ENCODE measurements around the gene TFB2M.

The TFB2M gene

GRCh38 chr1:246552110-246552509 lies 14.0 kb downstream of the TFB2M start:
- no peak for DNase-seq
- ATAC-seq, result no peak

GRCh38 chr1:246550402-246550801 lies 15.7 kb downstream of the TFB2M start:
- no peak for ATAC-seq
- DNase-seq, result no peak

- ATAC-seq, result no peak
These were observed 16.4 kb downstream of the TFB2M start for GRCh38 chr1:246549665-246550064.

GRCh38 chr1:246544001-246544400 lies 22.1 kb downstream of the TFB2M start:
- no peak for ATAC-seq
- no peak for DNase-seq

More at GRCh38 chr1:246549665-246550064, 16.4 kb downstream of the TFB2M start:
- no peak for DNase-seq

- DNase-seq, result no peak
- no peak for ATAC-seq
These were observed 25.1 kb downstream of the TFB2M start for GRCh38 chr1:246540738-246541491.

GRCh38 chr1:246537887-246538286 lies 28.2 kb downstream of the TFB2M start:
- ATAC-seq, result no peak

GRCh38 chr1:246537441-246537840 lies 28.6 kb downstream of the TFB2M start:
- no peak for ATAC-seq
- no peak for DNase-seq

More at GRCh38 chr1:246537887-246538286, 28.2 kb downstream of the TFB2M start:
- DNase-seq, result no peak

GRCh38 chr1:246534114-246534513 lies 31.9 kb downstream of the TFB2M start:
- no peak for ATAC-seq
- DNase-seq, result no peak

GRCh38 chr1:246533371-246533905 lies 32.6 kb downstream of the TFB2M start:
- ATAC-seq (no peak), DNase-seq (no peak)

- no peak for ATAC-seq
These were observed 33.5 kb downstream of the TFB2M start for GRCh38 chr1:246532519-246532918.

GRCh38 chr1:246530482-246530881 lies 35.6 kb downstream of the TFB2M start:
- DNase-seq (no peak), ATAC-seq (no peak)

More at GRCh38 chr1:246532519-246532918, 33.5 kb downstream of the TFB2M start:
- no peak for DNase-seq

GRCh38 chr1:246528933-246529731 lies 36.9 kb downstream of the TFB2M start:
- no peak for DNase-seq
- ATAC-seq, result no peak

GRCh38 chr1:246527402-246528088 lies 38.5 kb downstream of the TFB2M start:
- no peak for DNase-seq
- no peak for ATAC-seq

- no peak for DNase-seq
- ATAC-seq, result no peak
These were observed 39.1 kb downstream of the TFB2M start for GRCh38 chr1:246526915-246527314.

- ATAC-seq, result no peak
These were observed 39.7 kb downstream of the TFB2M start for GRCh38 chr1:246526380-246526779.

GRCh38 chr1:246519514-246519913 lies 46.5 kb downstream of the TFB2M start:
- ATAC-seq, result no peak
- no peak for DNase-seq

More at GRCh38 chr1:246526380-246526779, 39.7 kb downstream of the TFB2M start:
- no peak for DNase-seq

GRCh38 chr1:246518456-246519205 lies 47.4 kb downstream of the TFB2M start:
- DNase-seq (no peak), ATAC-seq (peak; percentile 14)

GRCh38 chr1:246517391-246517790 lies 48.7 kb downstream of the TFB2M start:
- no peak for DNase-seq
- no peak for ATAC-seq

GRCh38 chr1:246516126-246516525 lies 49.9 kb downstream of the TFB2M start:
- ATAC-seq (no peak), DNase-seq (no peak)

GRCh38 chr1:246515390-246516005 lies 50.6 kb downstream of the TFB2M start:
- ATAC-seq (no peak), DNase-seq (no peak)
